Retinal pigment epithelial cell (primary cell): ENCODE measurements around the gene HSPG2.
"Not testable (repeated sequence)": the region's sequence is repeated elsewhere in the genome, so short reads cannot be mapped to it uniquely, and the experiment has no call there.

Source experiments
- DNase-seq: peaks from one replicate; pipeline ENCODE4 v3.0.0-alpha.2; 2010; ENCODE audit warnings: low read depth
- H3K4me3 ChIP-seq: 2 replicates; pipeline ENCODE4 v1.5.1; 2011; ENCODE audit warnings: mild to moderate bottlenecking, low read length, control low read depth, moderate library complexity
- TF ChIP-seq, protein P1 (sequence below): conservative IDR thresholded peaks from 2 replicates; pipeline ENCODE4 v1.5.1; 2011; ENCODE audit warnings: low read depth, low read length, control low read depth, inconsistent platforms

The HSPG2 gene

DNA sequence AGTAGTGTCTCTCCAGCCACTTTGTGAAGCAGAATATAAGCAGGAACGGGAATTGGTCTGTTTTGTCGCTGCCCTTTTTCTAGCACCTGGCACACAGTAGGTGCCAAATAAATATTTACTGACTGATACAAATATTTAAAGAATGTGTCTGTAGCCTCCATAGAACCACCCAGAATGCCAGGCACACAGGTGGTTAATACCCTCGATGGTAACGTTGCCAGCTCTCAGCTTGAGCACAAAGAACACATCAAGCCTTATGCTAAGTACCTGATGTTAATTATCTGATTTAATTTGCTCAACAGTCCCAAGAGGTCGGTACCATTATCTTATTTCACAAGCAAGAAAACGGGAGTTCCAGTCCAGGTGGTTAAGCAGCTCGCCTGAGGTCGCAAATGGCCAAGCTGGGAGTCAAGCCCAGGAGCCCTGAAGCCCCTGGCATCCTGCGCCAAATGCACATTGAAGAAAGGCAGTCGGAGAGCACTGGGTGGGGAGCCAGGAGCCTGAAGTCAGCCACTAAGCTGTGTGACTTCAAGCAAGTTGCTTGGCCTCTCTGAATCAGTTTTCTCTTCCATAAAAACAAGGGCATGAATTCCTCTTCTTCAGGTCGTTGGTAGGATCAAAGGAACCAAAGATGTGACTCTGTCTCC is 26.4 kb downstream of the HSPG2 start:
- TF ChIP-seq, protein P1, sequence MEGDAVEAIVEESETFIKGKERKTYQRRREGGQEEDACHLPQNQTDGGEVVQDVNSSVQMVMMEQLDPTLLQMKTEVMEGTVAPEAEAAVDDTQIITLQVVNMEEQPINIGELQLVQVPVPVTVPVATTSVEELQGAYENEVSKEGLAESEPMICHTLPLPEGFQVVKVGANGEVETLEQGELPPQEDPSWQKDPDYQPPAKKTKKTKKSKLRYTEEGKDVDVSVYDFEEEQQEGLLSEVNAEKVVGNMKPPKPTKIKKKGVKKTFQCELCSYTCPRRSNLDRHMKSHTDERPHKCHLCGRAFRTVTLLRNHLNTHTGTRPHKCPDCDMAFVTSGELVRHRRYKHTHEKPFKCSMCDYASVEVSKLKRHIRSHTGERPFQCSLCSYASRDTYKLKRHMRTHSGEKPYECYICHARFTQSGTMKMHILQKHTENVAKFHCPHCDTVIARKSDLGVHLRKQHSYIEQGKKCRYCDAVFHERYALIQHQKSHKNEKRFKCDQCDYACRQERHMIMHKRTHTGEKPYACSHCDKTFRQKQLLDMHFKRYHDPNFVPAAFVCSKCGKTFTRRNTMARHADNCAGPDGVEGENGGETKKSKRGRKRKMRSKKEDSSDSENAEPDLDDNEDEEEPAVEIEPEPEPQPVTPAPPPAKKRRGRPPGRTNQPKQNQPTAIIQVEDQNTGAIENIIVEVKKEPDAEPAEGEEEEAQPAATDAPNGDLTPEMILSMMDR = no peak
- no peak overlapping the region for H3K4me3 ChIP-seq
- DNase-seq = no peak

DNA sequence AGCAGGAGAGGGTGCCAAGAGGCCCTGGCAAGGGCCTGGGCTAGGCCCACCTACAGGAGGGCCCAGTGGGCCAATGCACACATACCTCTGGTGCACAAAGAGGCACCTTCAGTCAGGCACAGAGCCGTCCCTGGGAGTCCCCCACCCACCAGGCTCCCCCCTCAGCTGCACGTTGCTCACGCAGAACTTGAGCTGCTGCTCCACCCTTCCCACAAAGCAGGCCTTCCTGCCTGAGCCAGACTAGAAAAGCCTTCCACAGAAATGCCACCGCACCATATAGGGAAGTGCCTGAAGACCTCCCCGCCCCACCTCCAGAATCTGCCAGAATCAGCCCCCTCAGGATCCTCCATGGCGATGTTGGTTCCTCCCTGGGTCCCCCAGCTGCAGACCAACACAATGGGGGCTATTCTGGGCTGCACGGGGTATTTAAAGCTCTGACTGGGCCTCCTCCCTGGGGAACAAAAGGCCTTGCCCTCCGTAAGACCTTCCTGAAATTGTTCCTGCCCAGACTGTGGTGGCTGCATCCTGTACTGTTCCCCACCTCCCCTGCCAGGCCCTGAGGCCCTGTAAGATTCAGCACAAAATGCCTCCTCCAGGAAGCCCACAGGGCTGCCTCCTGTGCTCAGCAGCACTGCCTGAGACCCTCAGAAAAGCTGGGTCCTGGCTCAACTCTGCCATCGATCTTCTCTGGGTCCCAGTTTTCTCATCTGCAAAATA is 27.2 kb downstream of the HSPG2 start:
- H3K4me3 ChIP-seq = no peak overlapping the region
- TF ChIP-seq, protein P1 = no peak
- DNase-seq = no peak

DNA sequence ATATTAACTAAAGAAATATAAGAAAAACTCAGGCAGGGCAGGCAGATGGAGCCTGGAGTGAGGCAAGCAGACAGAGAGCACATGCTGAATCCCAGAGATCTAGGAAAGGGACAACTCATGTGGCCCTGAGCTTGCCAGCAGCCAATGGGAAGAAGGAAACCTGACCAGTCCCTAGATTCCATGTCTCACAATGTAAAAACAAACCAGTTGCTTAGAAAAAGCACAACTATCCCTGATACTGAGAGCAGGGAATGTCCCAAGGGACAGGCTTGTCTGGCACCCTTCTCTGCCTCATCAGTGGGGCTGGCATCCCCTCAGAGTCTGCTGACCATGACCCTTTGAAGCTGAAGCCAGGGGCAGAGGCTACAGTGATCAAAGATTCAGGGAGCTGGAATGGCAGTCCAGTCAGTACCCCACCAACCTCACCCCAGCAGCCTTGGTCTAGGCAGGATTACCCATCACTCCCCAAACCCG is 27.8 kb downstream of the HSPG2 start:
- no peak overlapping the region for H3K4me3 ChIP-seq
- DNase-seq = no peak
- TF ChIP-seq, protein P1 = no peak

DNA sequence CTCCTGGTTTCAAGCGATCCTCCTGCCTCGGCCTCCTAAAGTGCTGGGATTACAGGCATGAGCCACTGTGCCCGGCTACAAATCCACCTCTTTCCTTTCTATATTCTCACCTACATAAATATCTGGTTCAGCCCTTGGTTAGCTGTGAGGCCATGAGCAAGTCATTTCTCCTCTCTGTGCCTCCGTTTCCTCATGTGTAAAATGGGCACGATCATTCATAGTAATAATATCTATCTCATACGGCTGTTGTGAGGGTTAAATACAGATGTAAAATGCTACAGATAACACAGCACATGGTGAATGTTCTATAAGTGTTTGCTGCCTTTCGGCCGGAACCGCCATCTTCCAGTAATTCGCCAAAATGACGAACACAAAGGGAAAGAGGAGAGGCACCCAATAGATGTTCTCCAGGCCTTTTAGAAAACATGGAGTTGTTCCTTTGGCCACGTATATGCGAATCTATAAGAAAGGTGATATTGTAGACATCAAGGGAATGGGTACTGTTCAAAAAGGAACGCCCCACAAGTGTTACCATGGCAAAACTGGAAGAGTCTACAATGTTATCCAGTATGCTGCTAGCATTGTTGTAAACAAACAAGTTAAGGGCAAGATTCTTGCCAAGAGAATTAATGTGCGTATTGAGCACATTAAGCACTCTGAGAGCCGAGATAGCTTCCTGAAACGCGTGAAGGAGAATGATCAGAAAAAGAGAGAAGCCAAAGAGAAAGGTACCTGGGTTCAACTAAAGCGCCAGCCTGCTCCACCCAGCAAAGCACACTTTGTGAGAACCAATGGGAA is 29.2 kb downstream of the HSPG2 start:
- not testable (repeated sequence) for H3K4me3 ChIP-seq, DNase-seq

DNA sequence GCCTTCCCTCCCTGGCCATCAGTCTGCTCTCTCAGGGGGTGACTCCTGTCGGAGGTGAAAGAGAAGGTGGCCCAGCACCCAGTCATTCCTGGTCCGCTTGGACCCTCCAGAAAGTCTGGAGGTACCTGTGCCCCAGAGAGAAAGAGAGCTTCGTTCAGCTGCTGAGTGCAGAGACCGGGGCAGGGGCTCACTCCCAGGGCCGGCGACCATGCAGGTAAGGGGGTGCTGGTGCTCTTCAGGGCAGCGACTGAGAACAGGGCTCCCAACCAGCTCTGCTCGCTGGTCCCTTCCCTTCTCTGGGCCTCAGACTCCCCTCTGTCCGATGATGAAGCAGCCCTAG is 30.1 kb downstream of the HSPG2 start:
- TF ChIP-seq, protein P1 = no peak
- DNase-seq = no peak
- H3K4me3 ChIP-seq = no peak overlapping the region

DNA sequence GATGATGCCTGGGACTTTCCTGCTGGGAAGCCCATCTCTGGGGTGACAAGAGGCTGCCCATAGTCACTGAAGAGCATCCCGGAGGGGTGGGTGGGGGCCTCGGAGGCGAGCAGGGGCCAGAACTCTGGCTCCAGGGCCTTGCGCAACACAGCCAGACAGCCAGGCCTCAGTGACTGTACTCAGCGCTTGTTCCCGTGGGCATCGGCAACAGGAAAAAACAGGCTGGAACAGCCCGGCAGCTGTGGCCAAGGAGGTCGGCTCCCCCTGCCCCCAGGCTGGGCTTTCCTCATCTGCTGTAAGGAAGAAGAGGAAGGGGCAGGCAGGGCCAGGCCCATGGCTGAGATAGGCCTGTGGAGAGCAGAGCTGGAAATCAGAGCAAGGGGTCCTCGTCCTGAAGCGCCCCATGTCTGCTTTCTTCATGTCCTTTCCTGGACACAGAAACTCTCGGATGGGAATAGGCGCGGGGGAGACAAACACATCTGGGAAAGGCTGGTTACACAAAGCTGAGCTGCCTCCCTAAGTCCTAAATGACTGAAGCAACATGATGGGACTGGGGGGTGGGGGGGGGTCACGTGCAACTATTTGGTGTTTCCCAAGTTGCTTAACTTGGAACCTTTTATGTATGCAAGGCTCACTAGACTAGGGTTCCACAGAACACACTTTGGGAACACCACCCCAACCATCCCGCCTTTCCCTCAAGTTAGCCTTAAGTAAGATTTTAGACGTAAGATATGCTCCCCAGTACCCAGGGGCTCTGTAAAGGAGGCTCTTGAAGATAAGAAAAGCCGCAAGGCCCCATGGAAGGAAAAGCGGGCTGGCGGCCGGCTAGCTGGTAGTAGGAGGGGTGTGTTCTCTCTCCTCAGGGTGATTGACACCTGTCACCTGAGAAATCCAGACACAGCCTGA is 30.7 kb downstream of the HSPG2 start:
- DNase-seq = no peak
- H3K4me3 ChIP-seq = no peak overlapping the region
- TF ChIP-seq, protein P1 = no peak
